Measurements from ENCODE around the gene KIAA1217. TPM values are rescaled to one million over a fixed set of nuclear protein-coding genes. Genes with fewer than 3 reads are reported as not detected.

Gene KIAA1217
- polyA plus RNA-seq, 1 experiment: 2.2 TPM

DNA sequence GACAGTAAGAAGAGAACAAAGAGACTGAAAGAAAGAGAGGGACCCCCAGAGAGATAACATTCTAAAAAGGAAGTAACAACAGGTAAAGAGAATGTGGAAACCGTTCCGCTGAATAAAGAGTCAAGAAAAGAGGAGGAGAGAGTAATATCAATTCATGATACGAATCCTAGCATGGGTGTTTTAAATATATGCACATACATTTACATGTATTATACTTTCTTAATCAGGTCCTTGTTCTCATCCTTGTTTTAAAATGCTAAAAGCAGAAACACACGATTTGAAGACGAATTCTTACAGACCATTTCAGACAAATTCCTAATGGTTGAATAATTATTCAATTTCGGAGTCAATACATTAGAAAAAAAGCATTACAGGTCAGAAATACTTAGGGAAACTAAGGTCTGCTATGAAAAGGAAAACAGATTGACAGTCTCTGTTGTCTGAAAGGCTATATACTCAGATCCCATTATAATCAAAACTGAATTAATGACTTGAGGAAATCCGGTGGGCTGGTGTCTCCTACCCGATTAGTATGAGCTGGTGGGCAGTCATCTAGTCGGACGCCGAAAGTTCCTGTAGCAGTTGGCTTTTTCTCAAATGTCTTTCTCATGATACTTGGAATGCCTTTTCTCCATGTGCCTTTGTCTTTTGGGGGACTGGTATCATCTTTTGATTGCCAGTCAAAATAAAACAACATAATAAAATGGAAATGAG lies 387.4 kb downstream of the KIAA1217 start:
- Histone ChIP-seq H3K4me3 (ENCODE audit: low read depth, low read length) (no peak overlapping the region), H3K36me3 (ENCODE audit: control insufficient read depth, insufficient read depth, low read length) (peaks cover 7% of the 10 kb centered on the region), H3K27me3 (ENCODE audit: control insufficient read depth, insufficient read depth, low read length) (no peaks in the 10 kb centered on the region)
- DNase-seq (ENCODE audit: low read depth): no peak
- POLR2A ChIA-PET: no interaction called here
- CTCF ChIA-PET: no interaction called here
- TF ChIP-seq, protein P1, sequence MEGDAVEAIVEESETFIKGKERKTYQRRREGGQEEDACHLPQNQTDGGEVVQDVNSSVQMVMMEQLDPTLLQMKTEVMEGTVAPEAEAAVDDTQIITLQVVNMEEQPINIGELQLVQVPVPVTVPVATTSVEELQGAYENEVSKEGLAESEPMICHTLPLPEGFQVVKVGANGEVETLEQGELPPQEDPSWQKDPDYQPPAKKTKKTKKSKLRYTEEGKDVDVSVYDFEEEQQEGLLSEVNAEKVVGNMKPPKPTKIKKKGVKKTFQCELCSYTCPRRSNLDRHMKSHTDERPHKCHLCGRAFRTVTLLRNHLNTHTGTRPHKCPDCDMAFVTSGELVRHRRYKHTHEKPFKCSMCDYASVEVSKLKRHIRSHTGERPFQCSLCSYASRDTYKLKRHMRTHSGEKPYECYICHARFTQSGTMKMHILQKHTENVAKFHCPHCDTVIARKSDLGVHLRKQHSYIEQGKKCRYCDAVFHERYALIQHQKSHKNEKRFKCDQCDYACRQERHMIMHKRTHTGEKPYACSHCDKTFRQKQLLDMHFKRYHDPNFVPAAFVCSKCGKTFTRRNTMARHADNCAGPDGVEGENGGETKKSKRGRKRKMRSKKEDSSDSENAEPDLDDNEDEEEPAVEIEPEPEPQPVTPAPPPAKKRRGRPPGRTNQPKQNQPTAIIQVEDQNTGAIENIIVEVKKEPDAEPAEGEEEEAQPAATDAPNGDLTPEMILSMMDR (IDR thresholded peaks at IDR 0.05; ENCODE audit: insufficient read depth, low read depth, low read length): no peak

DNA sequence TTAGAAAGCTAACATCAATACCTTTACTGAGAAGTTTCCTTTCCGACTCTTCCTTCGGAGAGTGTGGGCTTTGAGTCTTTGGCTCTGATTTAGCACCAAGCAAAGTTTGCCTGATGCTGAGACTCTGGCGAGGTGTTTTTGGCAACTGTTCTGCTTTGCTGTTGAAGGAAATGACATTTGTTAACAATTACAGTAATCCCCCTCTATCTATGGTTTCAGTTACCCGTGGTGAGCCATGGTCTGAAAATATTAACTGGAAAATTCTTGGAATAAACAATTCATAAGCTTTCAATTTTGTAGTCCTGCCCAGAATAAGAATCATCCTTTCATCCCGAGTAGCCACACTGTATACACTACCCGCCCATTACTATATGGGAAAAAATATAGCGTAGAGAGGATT lies 388.5 kb downstream of the KIAA1217 start:
- peaks cover 7% of the 10 kb centered on the region for H3K36me3 ChIP-seq (ENCODE audit: control insufficient read depth, insufficient read depth, low read length)
- no peak for DNase-seq (ENCODE audit: low read depth)
- CTCF ChIA-PET: interaction anchor here (0.6 kb wide), 1 partner anchor 237 kb away, joined by 3 read pairs; no protein-coding TSS in a partner anchor
- POLR2A ChIA-PET: no interaction called here
- no peak overlapping the region for H3K4me3 ChIP-seq (ENCODE audit: low read depth, low read length)
- no peaks in the 10 kb centered on the region for H3K27me3 ChIP-seq (ENCODE audit: control insufficient read depth, insufficient read depth, low read length)
- TF ChIP-seq, protein P1 (IDR thresholded peaks at IDR 0.05; ENCODE audit: insufficient read depth, low read depth, low read length): no peak

Small RNA genes lying within 50 kb of the gene (small RNA-seq; reads per million reads assigned to genes)
- gene AC063961.1 (ENCODE audit: insufficient read length, low read depth, low replicate concordance) (not detected), gene MIR603 (ENCODE audit: insufficient read length, low read depth, low replicate concordance) (not detected)

Data from BJ (cell line).